SK-N-MC (cell line): ENCODE data around the gene TOX2.

Experiments used
- EZH2 ChIP-seq: fragments of 200-600 bp; sonication (generic); IDR thresholded peaks from one replicate; pipeline ENCODE4 v1.6.1; 2017; ENCODE audit warnings: antibody characterized with exemption
- FOXP2 ChIP-seq: optimal IDR thresholded peaks from 2 replicates; pipeline ENCODE3; 2011; ENCODE audit warnings: mild to moderate bottlenecking, moderate library complexity; ENCODE audit not compliant: insufficient read depth; ENCODE audit errors: extremely low read length, control extremely low read depth
- POLR2AphosphoS5 ChIP-seq: IDR thresholded peaks from 2 replicates; pipeline ENCODE4 v1.6.1; 2012; ENCODE audit warnings: mild to moderate bottlenecking, low read depth, low read length, borderline replicate concordance

- no peak for TF ChIP-seq EZH2
- no peak for TF ChIP-seq POLR2AphosphoS5
- no peak for TF ChIP-seq FOXP2
Measured at GRCh38 chr20:43922614-43923013, 8.0 kb downstream of the TOX2 start.
